HG03025 (cell line): Measurements from ENCODE around the gene LKAAEAR1.

Source experiments
- ATAC-seq: cut with Tn5 transposase; IDR thresholded peaks from one replicate; pipeline ENCODE4 v1.9.1; 2021; ENCODE audit warnings: mild to moderate bottlenecking, moderate library complexity; ENCODE audit not compliant: unreplicated experiment, low FRiP score

The LKAAEAR1 gene

GRCh38 chr20:64053841-64054661, 30.1 kb downstream of the LKAAEAR1 start:
- no peak for ATAC-seq

GRCh38 chr20:64052987-64053840, 31.0 kb downstream of the LKAAEAR1 start:
- no peak for ATAC-seq

GRCh38 chr20:64052326-64052722, 31.9 kb downstream of the LKAAEAR1 start:
- ATAC-seq: no peak

GRCh38 chr20:64051561-64052325, 32.5 kb downstream of the LKAAEAR1 start:
- ATAC-seq: no peak

DNA sequence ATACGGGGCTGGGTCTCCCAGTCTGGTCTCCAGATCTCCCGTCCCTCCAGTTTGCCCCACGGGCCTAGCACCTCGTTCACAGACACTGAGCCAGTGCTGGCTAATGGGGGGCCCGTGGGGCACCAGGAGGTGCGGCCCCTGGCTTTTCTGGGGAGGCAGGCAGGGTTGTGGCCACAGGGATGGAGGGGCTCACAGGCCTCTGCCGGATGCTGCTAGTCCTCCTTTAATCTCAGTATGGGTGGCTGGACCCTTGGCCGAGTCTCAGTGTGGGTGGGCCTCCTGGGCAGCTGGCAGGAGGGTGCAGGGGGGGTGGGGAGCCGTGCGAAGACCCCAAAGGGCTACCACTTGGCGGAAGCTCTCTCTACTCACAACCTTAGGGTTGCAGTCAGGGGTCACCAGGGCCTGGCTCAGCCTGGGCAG, 33.2 kb downstream of the LKAAEAR1 start:
- no peak for ATAC-seq

DNA sequence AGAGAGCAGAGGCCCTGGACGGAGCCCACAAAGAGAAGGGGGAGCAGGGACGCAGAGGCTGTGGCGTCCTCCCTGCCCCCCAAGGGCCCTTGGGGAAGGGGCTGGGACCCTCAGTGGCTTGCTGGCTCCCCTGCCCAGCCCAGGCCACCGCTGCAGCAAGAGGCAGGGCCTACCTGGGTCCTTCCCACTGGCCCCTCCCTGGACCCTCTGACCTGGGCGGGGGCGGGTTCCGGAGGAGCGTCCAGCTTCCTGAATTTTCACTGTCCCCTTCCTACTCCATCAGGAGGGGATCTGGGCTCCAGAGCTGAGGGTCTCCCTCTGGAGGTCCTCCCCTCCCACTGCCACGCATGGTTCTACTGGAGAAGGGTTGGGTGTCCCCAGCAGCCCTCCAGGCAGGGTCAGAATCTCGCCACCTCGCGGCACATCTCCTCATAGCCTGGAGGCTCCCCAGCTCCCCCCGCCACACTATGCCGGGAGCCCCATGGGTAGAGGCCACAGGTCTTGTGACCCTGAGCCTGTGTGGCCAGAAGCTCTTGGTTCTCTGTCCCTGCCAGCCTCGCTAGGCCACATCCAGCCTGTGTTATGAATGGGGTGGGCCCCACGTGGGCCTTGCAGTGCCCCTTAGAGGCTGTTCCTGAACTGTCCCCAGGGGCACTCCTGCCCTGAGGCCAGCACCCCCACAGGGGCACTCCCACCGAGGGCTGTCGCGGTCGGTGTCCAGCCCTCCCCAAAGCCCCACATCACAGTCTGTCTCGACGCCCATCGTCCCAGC, 33.8 kb downstream of the LKAAEAR1 start:
- no peak for ATAC-seq

DNA sequence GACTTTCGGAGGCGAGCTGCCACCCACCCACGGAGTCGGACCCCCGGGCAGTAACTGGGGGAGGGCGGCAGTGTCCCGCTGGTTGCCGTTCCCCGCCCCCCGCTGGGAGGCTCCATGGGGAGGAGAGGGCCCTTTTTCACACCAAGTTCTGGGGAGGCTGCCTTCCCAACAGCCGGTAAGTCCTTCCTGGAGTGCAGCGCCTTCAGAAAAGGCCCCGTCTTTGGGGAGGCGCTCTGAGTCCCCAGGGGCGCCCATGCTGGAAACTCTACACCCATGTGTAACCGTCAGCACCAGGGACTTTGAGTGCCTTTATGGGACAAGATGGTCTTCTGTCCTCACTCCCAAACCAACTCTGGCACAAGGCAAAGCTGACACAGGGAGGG, 34.3 kb downstream of the LKAAEAR1 start:
- no peak for ATAC-seq

DNA sequence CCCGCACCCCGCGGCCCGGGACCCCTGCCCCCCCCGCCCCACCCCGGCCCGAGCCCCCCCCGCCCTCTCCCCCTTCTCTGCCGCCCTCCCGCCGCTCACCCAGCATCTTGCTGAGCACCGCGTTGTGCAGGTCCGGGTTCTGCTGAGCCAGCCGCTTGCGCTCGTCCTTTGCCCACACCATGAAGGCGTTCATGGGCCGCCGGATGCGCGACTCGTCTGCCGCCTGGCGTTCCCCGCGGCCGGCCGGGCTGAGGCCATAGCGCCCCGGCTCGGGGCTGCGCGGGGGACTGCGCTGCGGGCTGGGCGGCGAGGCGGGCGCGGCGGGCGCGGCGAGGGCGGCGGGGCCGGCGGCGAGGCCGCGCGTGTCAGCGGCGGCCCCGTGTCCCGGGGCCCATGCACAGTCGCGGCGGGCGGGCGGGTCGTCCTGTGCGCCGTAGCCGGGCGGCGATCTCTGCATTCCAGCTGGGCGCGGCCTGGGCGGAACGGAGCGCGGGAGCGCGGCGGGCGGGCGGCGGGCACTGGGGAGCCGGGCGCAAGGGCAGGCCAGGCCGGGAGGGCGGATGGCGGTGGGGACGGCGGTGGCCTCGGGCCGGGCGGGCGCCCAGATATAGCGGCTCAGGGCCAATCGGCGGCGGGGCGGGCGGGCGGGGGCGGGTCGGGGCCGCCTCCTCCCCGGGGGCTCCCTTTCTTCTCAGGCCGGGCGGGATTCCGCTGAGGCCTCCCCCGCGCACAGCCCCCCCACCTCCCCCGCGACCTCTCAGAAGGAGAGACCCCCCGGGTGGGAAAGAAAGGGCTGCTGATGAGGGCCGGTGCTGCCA, 34.9 kb downstream of the LKAAEAR1 start, which contains the start of gene SOX18:
Gene SOX18 (minus strand): TSS at position 580 of the 818 bp plus-strand sequence. CDS start 123 bp downstream, at position 457.
- ATAC-seq: no peak

DNA sequence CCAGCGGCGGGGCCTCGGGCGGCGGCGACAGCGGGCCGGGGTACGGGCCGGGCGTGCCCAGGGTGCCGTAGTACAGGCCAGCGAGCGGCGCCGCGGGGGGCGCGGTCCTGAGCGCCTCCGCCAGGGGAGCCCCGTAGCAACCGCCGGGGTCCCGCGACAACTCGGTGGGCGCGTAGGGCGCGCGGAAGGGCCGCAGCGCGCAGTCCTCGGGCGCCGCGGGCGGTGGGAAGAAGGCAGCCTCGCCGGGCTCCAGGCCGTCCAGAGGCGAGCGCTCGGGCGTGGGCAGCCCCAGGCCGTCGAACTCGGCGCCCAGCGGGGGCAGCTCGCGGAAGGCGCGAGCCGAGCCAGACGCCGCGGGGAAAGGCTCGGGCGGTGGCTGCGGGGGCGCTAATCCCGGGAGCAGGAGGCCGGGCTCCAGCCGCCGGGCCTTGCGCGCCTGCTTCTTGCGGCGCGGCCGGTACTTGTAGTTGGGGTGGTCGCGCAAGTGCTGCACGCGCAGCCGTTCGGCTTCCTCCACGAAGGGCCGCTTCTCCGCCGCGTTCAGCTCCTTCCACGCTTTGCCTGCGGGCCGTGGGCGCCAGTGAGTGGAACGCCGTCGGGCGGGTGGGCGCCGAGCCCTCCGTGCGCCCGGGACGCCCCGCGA, 35.7 kb downstream of the LKAAEAR1 start:
- ATAC-seq: no peak

DNA sequence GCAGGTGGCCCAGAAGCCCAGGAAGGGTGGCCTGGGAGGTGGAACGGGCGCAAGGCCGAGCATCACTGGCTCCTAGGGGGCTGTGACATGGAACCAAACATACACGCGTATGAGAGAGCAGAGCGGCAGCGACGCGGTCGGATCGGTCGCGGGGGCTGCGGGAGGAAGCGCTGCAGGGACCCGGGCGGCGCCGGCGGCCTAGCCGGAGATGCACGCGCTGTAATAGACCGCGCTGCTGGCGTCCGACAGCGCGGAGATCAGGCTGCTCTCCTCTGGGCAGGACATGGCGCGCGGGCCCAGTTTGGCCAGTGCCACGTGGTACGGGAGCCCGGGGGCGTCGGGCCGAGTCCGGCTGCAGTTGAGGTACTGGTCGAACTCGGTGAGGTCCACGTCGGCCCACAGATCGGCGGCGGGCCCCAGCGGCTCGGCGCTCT, 36.2 kb downstream of the LKAAEAR1 start:
- ATAC-seq: no peak

- ATAC-seq: no peak
Measured at GRCh38 chr20:64047046-64047389, 37.2 kb downstream of the LKAAEAR1 start.

DNA sequence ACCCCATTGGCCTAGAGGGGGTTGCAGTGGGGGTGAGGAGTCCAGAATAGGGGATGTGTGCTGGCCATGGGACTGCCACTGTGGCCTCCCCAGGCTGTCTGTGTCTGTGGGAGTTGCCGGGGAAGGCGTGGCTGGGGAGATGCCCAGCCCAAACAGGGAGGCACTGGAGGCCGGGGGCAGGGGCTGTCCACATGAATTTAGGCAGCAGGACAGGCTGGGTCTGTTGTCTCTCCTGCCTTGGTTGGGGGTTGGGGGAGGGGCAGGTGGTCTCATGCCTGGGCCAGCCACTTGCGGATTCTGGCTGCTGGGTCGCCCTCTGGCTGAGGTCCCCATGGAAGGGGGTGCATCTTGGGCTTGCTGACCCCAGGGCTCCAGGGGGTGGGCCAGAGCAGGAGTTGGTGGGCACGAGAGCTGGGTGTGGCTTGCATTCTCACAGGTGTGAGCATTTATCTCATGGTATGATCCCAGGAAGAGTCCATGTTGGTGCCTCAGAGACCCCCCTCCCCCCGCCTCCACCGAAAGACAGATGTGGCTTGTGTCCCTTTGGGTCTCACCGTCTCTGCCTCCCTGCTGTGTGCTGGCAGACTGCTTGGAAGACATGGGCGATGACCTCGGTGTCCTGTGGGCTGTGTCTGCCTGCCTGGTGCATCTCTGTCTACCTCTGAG, 38.7 kb downstream of the LKAAEAR1 start:
- ATAC-seq: no peak

GRCh38 chr20:64044484-64045247, 39.5 kb downstream of the LKAAEAR1 start:
- ATAC-seq: no peak

DNA sequence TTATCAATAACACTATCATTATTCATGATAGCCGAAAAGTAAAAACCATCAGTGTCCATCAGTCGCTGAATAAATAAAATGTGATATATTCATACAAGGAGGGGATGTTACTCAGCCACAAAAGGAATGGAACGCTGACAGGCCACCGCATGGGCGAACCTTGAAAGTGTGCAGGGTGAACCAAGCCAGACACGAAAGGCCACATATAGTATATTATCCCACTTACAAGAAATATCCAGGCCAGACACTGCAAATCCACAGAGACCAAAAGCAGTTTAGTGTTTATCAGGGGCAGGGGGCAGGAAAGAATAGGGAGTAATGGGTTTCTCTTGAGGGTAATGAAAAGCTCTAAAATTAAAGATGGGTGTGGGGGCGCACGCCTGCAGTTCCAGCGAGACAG, 40.4 kb downstream of the LKAAEAR1 start:
- ATAC-seq: no peak

DNA sequence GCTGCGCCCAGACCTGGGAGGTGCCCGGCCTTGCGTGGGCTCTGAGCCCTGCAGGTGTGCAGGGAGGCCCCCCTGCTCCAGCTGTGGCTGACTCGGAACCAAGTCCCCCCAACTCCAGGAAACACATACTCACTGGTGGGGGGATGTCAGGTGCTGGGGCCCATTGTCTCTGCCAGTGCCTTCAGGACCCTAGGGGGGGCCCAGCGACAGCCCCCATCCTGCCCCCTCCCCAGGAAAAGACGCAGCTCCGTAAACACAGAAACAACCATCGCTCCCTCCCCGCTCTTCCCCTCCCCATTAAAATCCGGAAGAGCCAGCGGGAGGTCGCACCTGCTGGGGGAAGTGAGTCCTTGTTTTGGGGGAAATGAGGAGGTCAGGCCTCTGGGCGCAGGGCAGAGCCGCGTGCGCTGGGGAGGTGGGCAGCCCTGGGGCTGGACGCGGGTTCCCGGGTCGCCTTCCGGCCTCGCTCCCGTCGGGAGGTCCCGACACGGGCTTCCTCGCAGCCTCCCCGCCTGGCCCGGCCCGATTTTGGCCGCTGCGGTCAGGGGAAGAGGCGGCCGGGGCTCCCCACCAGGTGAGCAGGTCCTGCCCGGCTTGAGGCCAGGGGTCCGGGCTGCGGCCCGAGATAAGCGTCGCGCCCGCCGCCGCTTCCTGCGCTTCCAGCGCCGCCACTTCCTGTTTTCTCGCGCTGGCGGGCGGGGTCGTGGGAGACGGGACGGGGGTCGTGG, 42.0 kb downstream of the LKAAEAR1 start:
- no peak for ATAC-seq

GRCh38 chr20:64041781-64042053, 42.5 kb downstream of the LKAAEAR1 start:
- ATAC-seq: no peak
